Calu3 (cell line): ENCODE results near the gene TSHZ3. TPM values are rescaled to one million over a fixed set of nuclear protein-coding genes. Genes with fewer than 3 reads are reported as not detected.

Experiments used
- BruUV-seq: library from RNA; stranded (reverse); fragments of 400-500 nt; replicated peaks from 2 replicates; lab custom pipeline; 2021; lab: Mats Ljungman, UMichigan
- CTCF ChIA-PET: fragments of 300-600 bp; sonication (Branson Sonifier 250); formaldehyde crosslinking; loops from one replicate; lab custom pipeline; 2022; ENCODE audit warnings: antibody characterized with exemption; lab: Charles Lee
- DNase-seq: peaks from one replicate; pipeline ENCODE4 v3.0.0; 2022
- H3K27ac Mint-ChIP-seq: one replicate; pipeline ENCODE4 v1.8.0; 2022; ENCODE audit warnings: mixed read lengths; ENCODE audit not compliant: unreplicated experiment
- H3K27me3 Mint-ChIP-seq: one replicate; pipeline ENCODE4 v1.8.0; 2022; ENCODE audit warnings: mixed read lengths; ENCODE audit not compliant: unreplicated experiment
- H3K36me3 Mint-ChIP-seq: one replicate; pipeline ENCODE4 v1.8.0; 2022; ENCODE audit warnings: mild to moderate bottlenecking, moderate library complexity, mixed read lengths; ENCODE audit not compliant: insufficient read depth, unreplicated experiment
- H3K4me1 Mint-ChIP-seq: one replicate; pipeline ENCODE4 v1.8.0; 2022; ENCODE audit warnings: mild to moderate bottlenecking, low read depth, mixed read lengths; ENCODE audit not compliant: unreplicated experiment
- H3K4me3 Mint-ChIP-seq: one replicate; pipeline ENCODE4 v1.8.0; 2022; ENCODE audit warnings: mild to moderate bottlenecking, low read depth, moderate library complexity, mixed read lengths; ENCODE audit not compliant: unreplicated experiment
- H3K9me3 Mint-ChIP-seq: one replicate; pipeline ENCODE4 v1.8.0; 2022; ENCODE audit warnings: low read depth, mixed read lengths; ENCODE audit not compliant: unreplicated experiment
- CTCF ChIP-seq: fragments of 200-600 bp; IDR thresholded peaks from one replicate; pipeline ENCODE4 v1.8.0; 2022; ENCODE audit warnings: antibody characterized with exemption; ENCODE audit not compliant: unreplicated experiment
- intact Hi-C: fragments of 100-400 bp; cut with micrococcal nuclease; formaldehyde crosslinking; loops from one replicate; pipeline ENCODE4 v1.10.0; 2022; ENCODE audit not compliant: unreplicated experiment
- total RNA-seq: library from RNA; stranded (reverse); gene quantifications from 2 replicates; pipeline ENCODE4 v1.2.3, GENCODE V29; 2022

The TSHZ3 gene
- total RNA-seq, 1 experiment from 2014 or later = not detected

GRCh38 chr19:31301306-31301980, 47.8 kb downstream of the TSHZ3 start:
- H3K9me3 Mint-ChIP-seq = peaks cover 8% of the 10 kb centered on the region
- H3K4me3 Mint-ChIP-seq = no peak overlapping the region
- CTCF ChIA-PET = no interaction called here
- no peak overlapping the region for H3K27ac Mint-ChIP-seq
- no peak for TF ChIP-seq CTCF
- DNase-seq = no peak
- intact Hi-C loops = no loop called here
- H3K36me3 Mint-ChIP-seq = no peaks in the 10 kb centered on the region
- H3K27me3 Mint-ChIP-seq = no peaks in the 10 kb centered on the region
- H3K4me1 Mint-ChIP-seq = no peaks in the 10 kb centered on the region
- BruUV-seq = no TSS peak

GRCh38 chr19:31300422-31300821, 48.8 kb downstream of the TSHZ3 start:
- TF ChIP-seq CTCF = no peak
- Mint-ChIP-seq H3K4me1 (no peaks in the 10 kb centered on the region), H3K27ac (no peak overlapping the region), H3K9me3 (peaks cover 10% of the 10 kb centered on the region), H3K4me3 (no peak overlapping the region), H3K36me3 (no peaks in the 10 kb centered on the region), H3K27me3 (no peaks in the 10 kb centered on the region)
- DNase-seq = no peak
- CTCF ChIA-PET = no interaction called here
- no TSS peak for BruUV-seq
- intact Hi-C loops = no loop called here

GRCh38 chr19:31299665-31300064, 49.6 kb downstream of the TSHZ3 start:
- H3K9me3 Mint-ChIP-seq = peaks cover 10% of the 10 kb centered on the region
- H3K27ac Mint-ChIP-seq = no peak overlapping the region
- CTCF ChIA-PET = no interaction called here
- no peaks in the 10 kb centered on the region for H3K27me3 Mint-ChIP-seq
- no peak for DNase-seq
- no peak overlapping the region for H3K4me3 Mint-ChIP-seq
- BruUV-seq = no TSS peak
- no peaks in the 10 kb centered on the region for H3K36me3 Mint-ChIP-seq
- intact Hi-C loops = no loop called here
- H3K4me1 Mint-ChIP-seq = no peaks in the 10 kb centered on the region
- no peak for TF ChIP-seq CTCF

- H3K4me1 Mint-ChIP-seq = no peaks in the 10 kb centered on the region
- BruUV-seq = no TSS peak
- no peak overlapping the region for H3K27ac Mint-ChIP-seq
- peaks cover 14% of the 10 kb centered on the region for H3K9me3 Mint-ChIP-seq
- H3K4me3 Mint-ChIP-seq = no peak overlapping the region
- no peak for DNase-seq
- intact Hi-C loops = no loop called here
- no peaks in the 10 kb centered on the region for H3K27me3 Mint-ChIP-seq
- no peak for TF ChIP-seq CTCF
- no peaks in the 10 kb centered on the region for H3K36me3 Mint-ChIP-seq
- CTCF ChIA-PET = no interaction called here
Measured at GRCh38 chr19:31297991-31298390, 51.2 kb downstream of the TSHZ3 start.
